H9 (cell line): ENCODE measurements around the gene CRABP1. TPM values are rescaled to one million over a fixed set of nuclear protein-coding genes. Genes with fewer than 3 reads are reported as not detected.

Experiments
- DNase-seq: peaks from one replicate; pipeline ENCODE4 v3.0.0-alpha.2; 2017
- H2AFZ ChIP-seq: one replicate; pipeline ENCODE4 v1.6.1; 2013; ENCODE audit warnings: mild to moderate bottlenecking, low read length, control low read depth, moderate library complexity
- H2AK5ac ChIP-seq: 2 replicates; pipeline ENCODE4 v1.6.1; 2013; ENCODE audit warnings: low read length, control low read depth, mixed read lengths; ENCODE audit not compliant: insufficient read length
- H2BK120ac ChIP-seq: one replicate; pipeline ENCODE4 v1.6.1; 2013; ENCODE audit warnings: low read depth, mild to moderate bottlenecking, low read length, control low read depth, inconsistent platforms; ENCODE audit not compliant: poor library complexity, severe bottlenecking
- H2BK12ac ChIP-seq: 2 replicates; pipeline ENCODE4 v1.6.1; 2013; ENCODE audit warnings: low read length, control low read depth, mixed read lengths, low read depth; ENCODE audit not compliant: insufficient read length
- H2BK15ac ChIP-seq: 2 replicates; pipeline ENCODE4 v1.6.1; 2013; ENCODE audit warnings: low read depth, low read length, control low read depth
- H2BK20ac ChIP-seq: one replicate; pipeline ENCODE4 v1.6.1; 2013; ENCODE audit warnings: low read depth, mild to moderate bottlenecking, low read length, control low read depth, inconsistent platforms; ENCODE audit not compliant: poor library complexity, severe bottlenecking
- H2BK5ac ChIP-seq: 2 replicates; pipeline ENCODE4 v1.6.1; 2013; ENCODE audit warnings: low read length, control low read depth, mixed read lengths; ENCODE audit not compliant: insufficient read length
- H3K14ac ChIP-seq: 2 replicates; pipeline ENCODE4 v1.6.1; 2013; ENCODE audit warnings: low read length, control low read depth; ENCODE audit not compliant: insufficient read depth
- H3K18ac ChIP-seq: 2 replicates; pipeline ENCODE4 v1.6.1; 2013; ENCODE audit warnings: low read depth, mild to moderate bottlenecking, mixed read lengths, low read length, control low read depth; ENCODE audit not compliant: insufficient read length
- H3K23ac ChIP-seq: 2 replicates; pipeline ENCODE4 v1.6.1; 2013; ENCODE audit warnings: low read length, control low read depth, mixed read lengths, low read depth; ENCODE audit not compliant: insufficient read length
- H3K23me2 ChIP-seq: 2 replicates; pipeline ENCODE4 v1.6.1; 2013; ENCODE audit warnings: low read depth, mild to moderate bottlenecking, mixed read lengths, low read length, control low read depth; ENCODE audit not compliant: insufficient read length, poor library complexity, severe bottlenecking
- H3K27ac ChIP-seq: 2 replicates; pipeline ENCODE4 v1.5.1; 2013; ENCODE audit warnings: low read length, control low read depth, mixed read lengths, low read depth; ENCODE audit not compliant: insufficient read length
- H3K27me3 ChIP-seq: 2 replicates; pipeline ENCODE4 v1.6.1; 2013; ENCODE audit warnings: low read length, control low read depth, inconsistent platforms; ENCODE audit not compliant: insufficient read depth
- H3K4ac ChIP-seq: 2 replicates; pipeline ENCODE4 v1.6.1; 2013; ENCODE audit warnings: low read depth, mild to moderate bottlenecking, control low read depth, inconsistent platforms, low read length, moderate library complexity
- H3K4me1 ChIP-seq: 2 replicates; pipeline ENCODE4 v1.6.1; 2013; ENCODE audit warnings: low read length, control low read depth, inconsistent platforms; ENCODE audit not compliant: insufficient read depth
- H3K4me2 ChIP-seq: 2 replicates; pipeline ENCODE4 v1.6.1; 2013; ENCODE audit warnings: low read length, control low read depth, mixed read lengths; ENCODE audit not compliant: insufficient read length, insufficient read depth
- H3K56ac ChIP-seq: 2 replicates; pipeline ENCODE4 v1.6.1; 2013; ENCODE audit warnings: low read depth, mild to moderate bottlenecking, mixed read lengths, low read length, control low read depth; ENCODE audit not compliant: insufficient read length
- H3K79me1 ChIP-seq: 2 replicates; pipeline ENCODE4 v1.6.1; 2013; ENCODE audit warnings: low read depth, mild to moderate bottlenecking, moderate library complexity, low read length, control low read depth, inconsistent platforms; ENCODE audit not compliant: insufficient read depth, poor library complexity, severe bottlenecking
- H3K79me2 ChIP-seq: 2 replicates; pipeline ENCODE4 v1.6.1; 2013; ENCODE audit warnings: low read length, control low read depth, inconsistent platforms; ENCODE audit not compliant: insufficient read depth
- H3K9ac ChIP-seq: 2 replicates; pipeline ENCODE4 v1.6.1; 2013; ENCODE audit warnings: low read length, control low read depth, mixed read lengths; ENCODE audit not compliant: insufficient read length; ENCODE audit errors: extremely low read depth
- H3K9me3 ChIP-seq: one replicate; pipeline ENCODE4 v1.6.1; 2013; ENCODE audit warnings: low read depth, low read length, inconsistent platforms; ENCODE audit not compliant: control insufficient read depth
- H3T11ph ChIP-seq: one replicate; pipeline ENCODE4 v1.6.1; 2013; ENCODE audit warnings: mild to moderate bottlenecking, low read length, control low read depth, inconsistent platforms
- H4K20me1 ChIP-seq: one replicate; pipeline ENCODE4 v1.6.1; 2013; ENCODE audit not compliant: control insufficient read depth, insufficient read length, insufficient read depth
- H4K5ac ChIP-seq: 2 replicates; pipeline ENCODE4 v1.6.1; 2013; ENCODE audit warnings: low read depth, mild to moderate bottlenecking, mixed read lengths, low read length, control low read depth; ENCODE audit not compliant: insufficient read length
- H4K8ac ChIP-seq: replicated peaks from 2 replicates; pipeline ENCODE4 v1.6.1; 2013; ENCODE audit warnings: low read length, control low read depth, mixed read lengths, low read depth; ENCODE audit not compliant: insufficient read length
- H4K91ac ChIP-seq: 2 replicates; pipeline ENCODE4 v1.6.1; 2013; ENCODE audit warnings: low read depth, mild to moderate bottlenecking, moderate library complexity, mixed read lengths, low read length, control low read depth; ENCODE audit not compliant: insufficient read length
- H3K27ac Mint-ChIP-seq, 3 experiments: 2 replicates in 2 of 3; 3 replicates in 1 of 3; pipeline ENCODE4 v1.8.0; 2020 to 2021; ENCODE audit warnings: mixed read lengths in 3 of 3, mild to moderate bottlenecking in 1 of 3, moderate library complexity in 1 of 3
- H3K27me3 Mint-ChIP-seq: 2 replicates; pipeline ENCODE4 v1.8.0; 2021; ENCODE audit warnings: low read depth, mild to moderate bottlenecking, moderate library complexity, mixed read lengths
- H3K36me3 Mint-ChIP-seq, 3 experiments: 2 replicates in 2 of 3; 3 replicates in 1 of 3; pipeline ENCODE4 v1.8.0; 2020 to 2021; ENCODE audit warnings: low read depth in 3 of 3, mixed read lengths in 3 of 3; ENCODE audit not compliant: insufficient read depth in 1 of 3
- H3K4me1 Mint-ChIP-seq, 2 experiments: 2 replicates each; pipeline ENCODE4 v1.8.0; 2020; ENCODE audit warnings: mixed read lengths in 2 of 2
- H3K4me3 Mint-ChIP-seq, 2 experiments: 2 replicates in 1 of 2; 3 replicates in 1 of 2; pipeline ENCODE4 v1.8.0; 2020 to 2021; ENCODE audit warnings: mild to moderate bottlenecking in 2 of 2, mixed read lengths in 2 of 2, moderate library complexity in 1 of 2
- H3K9me3 Mint-ChIP-seq, 2 experiments: 2 replicates in 1 of 2; 3 replicates in 1 of 2; pipeline ENCODE4 v1.8.0; 2020; ENCODE audit warnings: mild to moderate bottlenecking in 2 of 2, mixed read lengths in 2 of 2, moderate library complexity in 1 of 2
- CTCF ChIP-seq: fragments of 200-600 bp; sonication (generic); conservative IDR thresholded peaks from 3 replicates; pipeline ENCODE4 v1.8.0; 2021; ENCODE audit warnings: antibody characterized with exemption, mild to moderate bottlenecking
- WGBS: extraction: QIAGEN DNeasy Blood & Tissue Kit; methylation state at CpG from one replicate; pipeline ENCODE4 v1.1.7; 2013; ENCODE audit warnings: missing lambda C conversion rate, low lambda C conversion rate, mixed read lengths; ENCODE audit not compliant: insufficient read length; ENCODE audit errors: extremely low coverage; 5-methylcytosine and 5-hydroxymethylcytosine counted together
- total RNA-seq: library from RNA; stranded (reverse); gene quantifications from 2 replicates; pipeline ENCODE4 v1.2.1, GENCODE V29; 2021

CRABP1 gene
- total RNA-seq, 1 experiment from 2014 or later: 93.1 TPM

DNA sequence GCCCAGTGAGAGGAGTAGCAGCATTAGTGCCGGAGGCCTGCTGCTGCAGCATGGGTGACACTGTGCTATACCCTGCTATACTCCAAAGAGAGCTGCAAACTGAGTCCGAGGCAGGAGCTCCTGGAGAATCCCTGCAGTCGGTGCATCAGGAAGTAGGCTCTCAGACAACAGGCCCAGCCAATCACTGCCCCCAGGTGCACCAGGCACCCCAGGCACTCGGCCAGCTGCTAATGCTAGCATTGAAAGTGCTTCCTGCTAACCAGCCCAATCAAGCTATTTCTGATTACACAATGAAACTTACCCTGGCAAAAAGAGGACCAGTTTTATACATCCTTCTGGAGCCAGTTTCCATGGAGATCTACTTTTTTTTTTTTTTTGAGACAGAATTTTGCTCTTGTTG is 52.3 kb downstream of the CRABP1 start:
- no peak overlapping the region for H3K27ac Mint-ChIP-seq
- Histone ChIP-seq H4K20me1 (no peaks in the 10 kb centered on the region), H3K9ac (no peak overlapping the region), H3K23ac (no peak overlapping the region), H3K23me2 (no peaks in the 10 kb centered on the region), H3K18ac (no peak overlapping the region), H3K4me1 (peaks cover under 1% of the 10 kb centered on the region; the same call in 1 of the 2 replicates), H2BK12ac (no peak overlapping the region), H4K5ac (no peak overlapping the region), H3K27ac (no peak overlapping the region), H4K91ac (no peak overlapping the region), H2BK5ac (no peak overlapping the region), H3K9me3 (no peaks in the 10 kb centered on the region), H3T11ph (no peak overlapping the region), H2BK20ac (no peak overlapping the region), H2BK120ac (no peak overlapping the region), H4K8ac (no peak overlapping the region), H3K4ac (no peak overlapping the region), H3K27me3 (no peaks in the 10 kb centered on the region), H3K56ac (no peak overlapping the region), H3K79me2 (no peaks in the 10 kb centered on the region), H3K79me1 (no peaks in the 10 kb centered on the region), H3K14ac (no peak overlapping the region), H2BK15ac (no peak overlapping the region), H2AK5ac (no peak overlapping the region), H3K4me2 (no peak overlapping the region), H2AFZ (no peak overlapping the region)
- TF ChIP-seq CTCF: no peak
- no peak for DNase-seq
- H3K4me1 Mint-ChIP-seq: peaks cover 57 to 75% of the 10 kb centered on the region in 2 experiments
- no peak overlapping the region for H3K4me3 Mint-ChIP-seq
- peaks cover 0 to 5% (median 2%) of the 10 kb centered on the region in 3 experiments; a peak in 2 of 7 replicates for H3K36me3 Mint-ChIP-seq
- H3K9me3 Mint-ChIP-seq: peaks cover 3 to 8% of the 10 kb centered on the region in 2 experiments; a peak in 2 of 5 replicates
- peaks cover 3% of the 10 kb centered on the region for H3K27me3 Mint-ChIP-seq
- no CpG with 5 or more reads among the region's 4 CpGs for WGBS
